Measurements from ENCODE around the gene LUZP2.

GRCh38 chr11:24661331-24661730 lies 164.5 kb downstream of the LUZP2 start:
- TF ChIP-seq, protein P1, sequence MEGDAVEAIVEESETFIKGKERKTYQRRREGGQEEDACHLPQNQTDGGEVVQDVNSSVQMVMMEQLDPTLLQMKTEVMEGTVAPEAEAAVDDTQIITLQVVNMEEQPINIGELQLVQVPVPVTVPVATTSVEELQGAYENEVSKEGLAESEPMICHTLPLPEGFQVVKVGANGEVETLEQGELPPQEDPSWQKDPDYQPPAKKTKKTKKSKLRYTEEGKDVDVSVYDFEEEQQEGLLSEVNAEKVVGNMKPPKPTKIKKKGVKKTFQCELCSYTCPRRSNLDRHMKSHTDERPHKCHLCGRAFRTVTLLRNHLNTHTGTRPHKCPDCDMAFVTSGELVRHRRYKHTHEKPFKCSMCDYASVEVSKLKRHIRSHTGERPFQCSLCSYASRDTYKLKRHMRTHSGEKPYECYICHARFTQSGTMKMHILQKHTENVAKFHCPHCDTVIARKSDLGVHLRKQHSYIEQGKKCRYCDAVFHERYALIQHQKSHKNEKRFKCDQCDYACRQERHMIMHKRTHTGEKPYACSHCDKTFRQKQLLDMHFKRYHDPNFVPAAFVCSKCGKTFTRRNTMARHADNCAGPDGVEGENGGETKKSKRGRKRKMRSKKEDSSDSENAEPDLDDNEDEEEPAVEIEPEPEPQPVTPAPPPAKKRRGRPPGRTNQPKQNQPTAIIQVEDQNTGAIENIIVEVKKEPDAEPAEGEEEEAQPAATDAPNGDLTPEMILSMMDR (IDR thresholded peaks at IDR 0.05), result no peak
- TF ChIP-seq JUND (IDR thresholded peaks at IDR 0.05) (no peak), POLR2AphosphoS5 (IDR thresholded peaks at IDR 0.05; ENCODE audit: low read depth, low read length) (no peak), TAF1 (IDR thresholded peaks at IDR 0.05; ENCODE audit: borderline replicate concordance, low read depth, low read length) (no peak), ZBTB33 (IDR thresholded peaks at IDR 0.05; ENCODE audit: borderline replicate concordance, low read depth) (no peak), RCOR1 (IDR thresholded peaks at IDR 0.05; ENCODE audit: low read length) (no peak), CHD2 (IDR thresholded peaks at IDR 0.05; ENCODE audit: low read length, partially characterized antibody) (peak; percentile 20)
- TF ChIP-seq, protein P2, sequence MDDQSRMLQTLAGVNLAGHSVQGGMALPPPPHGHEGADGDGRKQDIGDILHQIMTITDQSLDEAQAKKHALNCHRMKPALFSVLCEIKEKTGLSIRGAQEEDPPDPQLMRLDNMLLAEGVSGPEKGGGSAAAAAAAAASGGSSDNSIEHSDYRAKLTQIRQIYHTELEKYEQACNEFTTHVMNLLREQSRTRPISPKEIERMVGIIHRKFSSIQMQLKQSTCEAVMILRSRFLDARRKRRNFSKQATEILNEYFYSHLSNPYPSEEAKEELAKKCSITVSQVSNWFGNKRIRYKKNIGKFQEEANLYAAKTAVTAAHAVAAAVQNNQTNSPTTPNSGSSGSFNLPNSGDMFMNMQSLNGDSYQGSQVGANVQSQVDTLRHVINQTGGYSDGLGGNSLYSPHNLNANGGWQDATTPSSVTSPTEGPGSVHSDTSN (IDR thresholded peaks at IDR 0.05), result no peak

All from SK-N-SH (cell line).